ENCODE data around the gene ADAM12.

ADAM12 gene

DNA sequence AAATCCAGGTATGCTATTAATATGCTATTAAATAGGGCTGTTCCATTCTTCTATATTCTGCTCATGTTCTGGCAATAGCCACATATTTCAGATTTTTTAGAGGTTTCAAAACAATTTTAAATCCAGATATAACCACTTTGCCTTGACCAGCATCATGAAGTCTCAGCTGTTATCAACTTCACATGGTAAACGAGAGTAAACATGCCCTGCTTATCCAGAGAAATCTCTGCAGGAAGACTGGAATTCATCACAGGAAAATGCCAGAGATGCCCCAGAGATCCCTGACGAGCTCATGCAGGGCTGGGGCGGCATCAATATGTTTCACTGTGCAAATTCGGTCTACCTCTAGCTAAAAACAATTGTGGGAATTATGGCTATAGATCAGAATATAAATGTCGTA, 365.4 kb downstream of the ADAM12 start:
- TF ChIP-seq, protein P1, sequence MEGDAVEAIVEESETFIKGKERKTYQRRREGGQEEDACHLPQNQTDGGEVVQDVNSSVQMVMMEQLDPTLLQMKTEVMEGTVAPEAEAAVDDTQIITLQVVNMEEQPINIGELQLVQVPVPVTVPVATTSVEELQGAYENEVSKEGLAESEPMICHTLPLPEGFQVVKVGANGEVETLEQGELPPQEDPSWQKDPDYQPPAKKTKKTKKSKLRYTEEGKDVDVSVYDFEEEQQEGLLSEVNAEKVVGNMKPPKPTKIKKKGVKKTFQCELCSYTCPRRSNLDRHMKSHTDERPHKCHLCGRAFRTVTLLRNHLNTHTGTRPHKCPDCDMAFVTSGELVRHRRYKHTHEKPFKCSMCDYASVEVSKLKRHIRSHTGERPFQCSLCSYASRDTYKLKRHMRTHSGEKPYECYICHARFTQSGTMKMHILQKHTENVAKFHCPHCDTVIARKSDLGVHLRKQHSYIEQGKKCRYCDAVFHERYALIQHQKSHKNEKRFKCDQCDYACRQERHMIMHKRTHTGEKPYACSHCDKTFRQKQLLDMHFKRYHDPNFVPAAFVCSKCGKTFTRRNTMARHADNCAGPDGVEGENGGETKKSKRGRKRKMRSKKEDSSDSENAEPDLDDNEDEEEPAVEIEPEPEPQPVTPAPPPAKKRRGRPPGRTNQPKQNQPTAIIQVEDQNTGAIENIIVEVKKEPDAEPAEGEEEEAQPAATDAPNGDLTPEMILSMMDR (IDR thresholded peaks at IDR 0.05; ENCODE audit: extremely low read depth, insufficient read depth, missing control alignments), result no peak
- DNase-seq (ENCODE audit: low spot score), result no peak
- in situ Hi-C loops (cut with MboI; ENCODE audit: low pct_unique_long_range_greater_than_20kb, low sequenced_read_pairs, unreplicated experiment), result no loop called here

- in situ Hi-C loops (cut with MboI; ENCODE audit: low pct_unique_long_range_greater_than_20kb, low sequenced_read_pairs, unreplicated experiment), result no loop called here
- TF ChIP-seq, protein P1 (IDR thresholded peaks at IDR 0.05; ENCODE audit: extremely low read depth, insufficient read depth, missing control alignments), result no peak
These were observed 366.3 kb downstream of the ADAM12 start for GRCh38 chr10:126021833-126022500.

DNA sequence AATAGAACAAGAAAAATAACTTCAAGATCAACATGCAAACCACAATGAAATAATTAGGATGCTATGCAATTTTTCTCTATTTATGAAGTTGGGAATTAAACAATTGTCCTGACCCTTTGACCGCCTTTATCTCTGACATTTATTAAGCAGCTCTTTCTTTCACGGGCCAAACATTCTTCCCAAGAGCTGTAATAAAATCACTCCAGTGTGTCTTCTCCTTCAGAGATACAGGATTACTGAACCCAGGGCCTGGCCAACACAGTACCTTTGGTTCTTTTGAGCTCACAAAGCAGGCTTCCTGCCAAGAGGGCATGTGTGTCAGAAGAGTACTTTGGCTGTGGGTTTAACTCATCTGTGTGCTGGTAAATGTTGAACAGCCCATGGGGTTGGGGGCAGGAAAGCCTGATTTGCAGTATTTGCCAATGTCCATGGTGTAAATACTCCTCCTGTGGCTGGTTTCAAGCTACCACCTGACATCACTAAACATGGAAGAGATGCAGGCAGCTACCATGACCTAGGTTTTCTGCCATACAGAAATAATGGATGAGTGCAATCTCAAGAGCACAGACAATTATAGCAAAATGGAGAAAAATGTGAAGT, 370.2 kb downstream of the ADAM12 start:
- no peak for DNase-seq (ENCODE audit: low spot score)
- in situ Hi-C loops (cut with MboI; ENCODE audit: low pct_unique_long_range_greater_than_20kb, low sequenced_read_pairs, unreplicated experiment), result no loop called here
- TF ChIP-seq, protein P1 (IDR thresholded peaks at IDR 0.05; ENCODE audit: extremely low read depth, insufficient read depth, missing control alignments), result no peak

More at GRCh38 chr10:126021833-126022500, 366.3 kb downstream of the ADAM12 start:
- no peak for DNase-seq (ENCODE audit: low spot score)

- TF ChIP-seq, protein P1 (IDR thresholded peaks at IDR 0.05; ENCODE audit: extremely low read depth, insufficient read depth, missing control alignments), result no peak
- DNase-seq (ENCODE audit: low spot score), result no peak
- in situ Hi-C loops (cut with MboI; ENCODE audit: low pct_unique_long_range_greater_than_20kb, low sequenced_read_pairs, unreplicated experiment), result no loop called here
These were observed 371.4 kb downstream of the ADAM12 start for GRCh38 chr10:126016882-126017281.

DNA sequence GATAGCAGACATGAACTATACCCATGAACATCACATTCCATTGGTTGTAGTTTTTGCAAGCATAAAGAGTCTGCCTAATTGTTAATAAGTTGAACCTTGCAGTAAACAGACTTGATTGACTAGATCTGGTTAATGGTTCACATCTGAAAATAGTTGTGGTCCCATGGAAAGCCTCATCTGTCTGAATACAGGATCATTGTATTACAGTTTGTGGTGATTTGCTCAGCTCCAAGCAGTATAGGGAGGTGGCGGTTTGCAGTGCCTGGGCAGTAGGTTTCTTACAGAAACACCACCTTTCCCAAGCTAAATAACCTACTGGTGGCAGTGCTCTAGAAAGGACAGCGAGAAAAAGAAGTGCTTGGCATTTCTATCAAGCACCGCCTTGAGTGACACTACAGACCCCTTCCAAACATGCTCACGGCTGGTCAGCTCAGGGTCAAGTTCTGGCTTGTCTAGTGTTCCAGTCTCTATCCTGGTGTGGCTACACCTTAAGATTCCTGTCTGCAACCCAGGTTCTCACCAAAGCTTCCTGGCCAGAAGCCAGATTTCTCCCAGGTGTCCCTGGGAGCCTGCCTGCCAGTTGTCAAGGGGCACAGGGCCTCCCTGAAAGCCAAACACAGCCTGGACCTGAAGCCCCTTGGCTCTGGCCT, 372.0 kb downstream of the ADAM12 start:
- DNase-seq (ENCODE audit: low spot score), result no peak
- TF ChIP-seq, protein P1 (IDR thresholded peaks at IDR 0.05; ENCODE audit: extremely low read depth, insufficient read depth, missing control alignments), result no peak
- in situ Hi-C loops (cut with MboI; ENCODE audit: low pct_unique_long_range_greater_than_20kb, low sequenced_read_pairs, unreplicated experiment), result no loop called here

GRCh38 chr10:126015413-126015812, 372.9 kb downstream of the ADAM12 start:
- in situ Hi-C loops (cut with MboI; ENCODE audit: low pct_unique_long_range_greater_than_20kb, low sequenced_read_pairs, unreplicated experiment), result no loop called here
- no peak for DNase-seq (ENCODE audit: low spot score)
- TF ChIP-seq, protein P1 (IDR thresholded peaks at IDR 0.05; ENCODE audit: extremely low read depth, insufficient read depth, missing control alignments), result no peak

All from GM13977 (cell line).